ENCODE results near the gene TMEM72.

The TMEM72 gene

GRCh38 chr10:44935201-44935965 lies 24.2 kb downstream of the TMEM72 start:
- DNase-seq: no peak

- no peak for DNase-seq
Observed at GRCh38 chr10:44935966-44936295, 24.8 kb downstream of the TMEM72 start.

- DNase-seq: no peak
Observed at GRCh38 chr10:44936314-44936975, 25.3 kb downstream of the TMEM72 start.

GRCh38 chr10:44937196-44938005 lies 26.3 kb downstream of the TMEM72 start:
- no peak for DNase-seq

- no peak for DNase-seq
Observed at GRCh38 chr10:44938956-44939355, 27.8 kb downstream of the TMEM72 start.

- no peak for DNase-seq
Observed at GRCh38 chr10:44939691-44940401, 28.7 kb downstream of the TMEM72 start.

GRCh38 chr10:44944354-44944753 lies 33.2 kb downstream of the TMEM72 start:
- no peak for DNase-seq

- no peak for DNase-seq
Observed at GRCh38 chr10:44946205-44946604, 35.1 kb downstream of the TMEM72 start.

GRCh38 chr10:44947371-44948152 lies 36.4 kb downstream of the TMEM72 start:
- no peak for DNase-seq

- no peak for DNase-seq
Observed at GRCh38 chr10:44948642-44949041, 37.5 kb downstream of the TMEM72 start.

GRCh38 chr10:44949127-44949802 lies 38.1 kb downstream of the TMEM72 start:
- no peak for DNase-seq

- no peak for DNase-seq
Observed at GRCh38 chr10:44949915-44950314, 38.8 kb downstream of the TMEM72 start.

GRCh38 chr10:44950326-44951225 lies 39.4 kb downstream of the TMEM72 start:
- DNase-seq: no peak

GRCh38 chr10:44951576-44952226 lies 40.6 kb downstream of the TMEM72 start:
- DNase-seq: no peak

- no peak for DNase-seq
Observed at GRCh38 chr10:44952779-44953231, 41.7 kb downstream of the TMEM72 start.

- DNase-seq: no peak
Observed at GRCh38 chr10:44954042-44954441, 42.9 kb downstream of the TMEM72 start.

- DNase-seq: no peak
Observed at GRCh38 chr10:44954962-44955361, 43.8 kb downstream of the TMEM72 start.

GRCh38 chr10:44955413-44956070 lies 44.4 kb downstream of the TMEM72 start:
- no peak for DNase-seq

- DNase-seq: no peak
Observed at GRCh38 chr10:44956226-44956625, 45.1 kb downstream of the TMEM72 start.

Data from activated CD4-positive, alpha-beta T cell treated with anti-CD3 and anti-CD28 coated beads for 4 hours (primary cell).